GM12873 (cell line): Measurements from ENCODE around the gene MELK.

ENCODE experiments used
- TF ChIP-seq, protein P1 (sequence below): IDR thresholded peaks from 2 replicates; pipeline ENCODE4 v1.5.1; 2012; ENCODE audit warnings: low read depth, mild to moderate bottlenecking, moderate library complexity, low read length, control low read depth; ENCODE audit not compliant: insufficient read depth; ENCODE audit errors: missing control alignments

Gene MELK

GRCh38 chr9:36566813-36567221 is 5.9 kb upstream of the MELK start:
- TF ChIP-seq, protein P1, sequence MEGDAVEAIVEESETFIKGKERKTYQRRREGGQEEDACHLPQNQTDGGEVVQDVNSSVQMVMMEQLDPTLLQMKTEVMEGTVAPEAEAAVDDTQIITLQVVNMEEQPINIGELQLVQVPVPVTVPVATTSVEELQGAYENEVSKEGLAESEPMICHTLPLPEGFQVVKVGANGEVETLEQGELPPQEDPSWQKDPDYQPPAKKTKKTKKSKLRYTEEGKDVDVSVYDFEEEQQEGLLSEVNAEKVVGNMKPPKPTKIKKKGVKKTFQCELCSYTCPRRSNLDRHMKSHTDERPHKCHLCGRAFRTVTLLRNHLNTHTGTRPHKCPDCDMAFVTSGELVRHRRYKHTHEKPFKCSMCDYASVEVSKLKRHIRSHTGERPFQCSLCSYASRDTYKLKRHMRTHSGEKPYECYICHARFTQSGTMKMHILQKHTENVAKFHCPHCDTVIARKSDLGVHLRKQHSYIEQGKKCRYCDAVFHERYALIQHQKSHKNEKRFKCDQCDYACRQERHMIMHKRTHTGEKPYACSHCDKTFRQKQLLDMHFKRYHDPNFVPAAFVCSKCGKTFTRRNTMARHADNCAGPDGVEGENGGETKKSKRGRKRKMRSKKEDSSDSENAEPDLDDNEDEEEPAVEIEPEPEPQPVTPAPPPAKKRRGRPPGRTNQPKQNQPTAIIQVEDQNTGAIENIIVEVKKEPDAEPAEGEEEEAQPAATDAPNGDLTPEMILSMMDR: no peak

DNA sequence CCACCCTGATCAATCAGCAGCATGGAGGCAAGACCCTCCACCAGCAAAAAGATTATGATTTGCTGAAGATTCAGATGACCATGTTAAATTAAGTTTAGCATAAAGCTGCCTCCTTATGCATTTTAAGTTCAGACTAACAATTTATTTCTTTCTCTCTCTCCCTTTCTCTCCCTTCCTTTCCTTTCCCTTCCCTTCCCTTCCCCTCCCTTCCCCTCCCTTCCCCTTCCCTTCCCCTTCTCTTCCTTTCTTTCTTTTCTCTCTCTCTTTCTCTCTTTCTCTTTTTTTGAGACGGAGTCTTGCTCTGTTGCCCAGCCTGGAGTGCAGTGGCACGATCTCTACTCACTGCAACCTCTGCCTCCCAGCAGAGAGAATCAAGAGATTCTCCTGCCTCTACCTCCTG is 1.4 kb upstream of the MELK start:
- TF ChIP-seq, protein P1: no peak

GRCh38 chr9:36575411-36575882 is 2.8 kb downstream of the MELK start:
- TF ChIP-seq, protein P1: no peak

DNA sequence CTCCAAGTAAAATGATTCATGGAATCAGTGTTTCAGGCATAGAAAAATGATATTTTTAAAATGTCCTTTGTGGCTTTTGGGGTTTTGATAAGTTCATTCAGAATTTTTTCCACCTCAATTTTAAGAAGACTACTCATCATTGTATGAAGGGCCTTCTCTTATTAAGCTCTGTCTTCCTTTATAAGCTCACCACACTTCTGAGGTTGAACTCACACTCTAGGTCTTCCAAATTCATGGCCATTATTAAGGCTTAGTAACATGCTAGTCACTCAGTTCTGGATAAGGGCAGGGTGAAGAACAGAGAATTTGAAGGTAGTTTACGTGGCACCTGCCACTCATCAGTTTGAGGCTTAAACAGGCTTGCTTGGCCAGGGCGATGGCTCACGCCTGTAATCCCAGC is 4.2 kb downstream of the MELK start:
- TF ChIP-seq, protein P1: no peak

- TF ChIP-seq, protein P1: no peak
These were observed 12.1 kb downstream of the MELK start for GRCh38 chr9:36584620-36585460.

DNA sequence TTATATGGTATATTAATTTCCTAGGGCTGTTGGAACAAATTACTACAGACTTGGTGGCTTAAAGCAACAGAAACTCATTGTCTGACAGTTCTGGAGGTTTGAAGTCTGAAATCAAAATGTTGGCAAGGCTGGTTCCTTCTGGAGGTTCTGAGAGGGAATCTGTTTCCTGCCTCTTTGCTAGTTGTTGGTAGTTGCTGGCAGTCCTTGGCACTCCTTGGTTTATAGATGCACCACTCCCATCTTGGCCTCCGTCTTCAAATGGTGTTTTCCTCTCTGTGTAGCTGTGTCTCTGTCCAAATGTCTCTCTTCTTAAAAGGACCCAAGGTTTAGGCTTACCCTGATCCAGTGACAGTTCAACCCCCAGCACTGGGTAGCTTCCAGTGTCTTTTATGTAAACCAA is 17.5 kb downstream of the MELK start:
- TF ChIP-seq, protein P1: no peak

- TF ChIP-seq, protein P1: no peak
These were observed 20.3 kb downstream of the MELK start for GRCh38 chr9:36592801-36593583.
